GM19025 (cell line): ENCODE measurements around the gene FAM168A.
"Not testable (repeated sequence)": the region's sequence is repeated elsewhere in the genome, so short reads cannot be mapped to it uniquely, and the experiment has no call there.

Source experiments
- ATAC-seq: cut with Tn5 transposase; IDR thresholded peaks from one replicate; pipeline ENCODE4 v1.9.1; 2021; ENCODE audit warnings: mild to moderate bottlenecking, low read depth, moderate library complexity; ENCODE audit not compliant: unreplicated experiment

FAM168A gene

DNA sequence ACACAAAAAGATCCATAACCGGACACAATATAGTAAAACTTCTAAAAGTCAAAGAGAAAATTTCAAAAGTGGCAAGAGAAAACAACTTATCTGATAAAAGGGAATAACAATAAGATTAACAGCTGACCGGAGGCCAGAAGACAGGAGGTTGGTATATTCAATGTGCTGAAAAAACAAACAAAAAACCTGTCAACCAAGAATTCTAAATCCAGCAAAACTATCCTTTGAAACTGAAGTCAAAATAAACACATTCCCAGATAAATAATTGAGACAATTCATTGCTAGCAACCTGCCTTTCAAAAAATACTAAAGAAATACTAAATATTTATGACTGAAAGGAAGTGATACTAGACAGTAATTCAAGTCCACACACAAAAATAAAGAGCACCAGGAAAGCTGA is 120.4 kb downstream of the FAM168A start:
- ATAC-seq = no peak

GRCh38 chr11:73475549-73476095 is 122.3 kb downstream of the FAM168A start:
- no peak for ATAC-seq

DNA sequence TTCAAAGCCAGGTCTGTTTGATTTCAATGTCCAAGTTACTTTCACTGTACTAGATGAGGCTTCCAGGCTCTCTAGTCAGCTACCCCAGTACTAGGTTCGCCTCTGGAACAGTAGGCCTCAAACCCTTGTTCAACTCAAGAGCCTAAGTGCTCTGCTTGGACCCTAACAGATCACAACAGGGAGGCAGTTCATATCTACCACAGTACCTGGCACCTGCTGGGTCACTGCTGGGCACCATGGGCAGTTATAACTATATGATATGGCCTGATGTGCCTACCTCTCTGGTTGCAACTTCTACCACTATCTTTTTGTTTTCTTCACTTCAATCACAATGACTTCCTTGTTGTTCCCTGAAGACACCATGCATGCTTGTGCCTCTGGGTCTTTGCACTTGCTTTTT is 124.7 kb downstream of the FAM168A start:
- ATAC-seq = no peak

GRCh38 chr11:73470036-73470612 is 127.8 kb downstream of the FAM168A start:
- ATAC-seq = not testable (repeated sequence)

DNA sequence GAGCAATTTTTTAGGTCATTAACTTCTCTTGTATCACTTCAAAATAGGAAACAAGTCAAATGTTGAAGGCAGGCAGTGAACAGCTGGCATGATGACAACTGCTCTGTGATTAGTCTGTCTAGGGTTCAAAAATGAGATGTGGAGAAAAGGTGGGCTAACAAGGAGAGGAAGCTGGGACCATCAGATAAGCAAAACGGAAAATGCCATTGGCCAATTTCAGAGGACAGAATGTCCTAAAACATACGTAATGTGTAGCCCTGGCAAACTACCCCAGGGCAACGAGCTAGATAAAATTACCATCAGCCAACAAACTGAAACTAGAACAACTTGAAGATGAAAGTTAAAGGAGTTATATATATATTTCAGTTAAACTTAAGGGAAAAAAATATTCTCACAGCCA is 128.5 kb downstream of the FAM168A start:
- ATAC-seq = no peak

- ATAC-seq = no peak
These were observed 129.2 kb downstream of the FAM168A start for GRCh38 chr11:73468590-73469161.

DNA sequence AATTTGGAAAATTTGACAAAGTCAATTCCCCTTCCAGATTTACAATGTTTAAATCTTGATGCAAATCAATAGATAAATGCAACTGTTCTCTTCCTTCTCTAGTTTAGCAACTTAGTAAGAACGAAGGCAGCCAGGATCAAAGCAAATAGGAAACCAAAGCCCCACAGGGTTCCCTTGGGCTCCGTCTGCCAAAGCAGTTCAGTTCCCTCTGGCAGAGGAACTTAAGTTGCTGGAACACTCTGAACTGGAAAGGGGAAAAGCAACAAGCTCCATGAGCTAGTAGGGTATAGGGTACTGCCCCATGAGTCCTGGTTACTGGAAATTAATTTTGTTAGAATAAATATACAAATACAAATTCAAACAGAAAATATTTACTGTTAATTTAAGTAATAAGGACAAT is 130.4 kb downstream of the FAM168A start:
- no peak for ATAC-seq

DNA sequence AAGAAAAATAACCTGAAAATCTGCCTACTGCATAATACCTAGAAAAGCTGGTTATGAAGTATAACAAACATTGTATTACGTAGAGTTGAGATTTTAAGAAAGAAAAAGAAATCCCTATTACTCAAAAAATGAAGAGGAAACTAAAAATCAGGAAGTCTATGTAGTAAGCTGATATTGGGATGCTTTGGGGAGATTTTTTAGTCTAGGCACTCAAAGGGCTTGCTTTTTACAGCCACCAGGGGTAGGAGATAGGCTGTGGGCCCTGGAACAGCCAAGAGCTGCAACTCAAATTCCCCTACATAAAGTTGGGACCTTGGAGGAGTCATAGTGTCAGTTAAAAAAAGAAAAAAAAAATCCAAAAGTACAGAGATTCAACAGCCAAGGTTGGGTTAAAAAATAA is 131.3 kb downstream of the FAM168A start:
- no peak for ATAC-seq

GRCh38 chr11:73465871-73466270 is 132.0 kb downstream of the FAM168A start:
- no peak for ATAC-seq

DNA sequence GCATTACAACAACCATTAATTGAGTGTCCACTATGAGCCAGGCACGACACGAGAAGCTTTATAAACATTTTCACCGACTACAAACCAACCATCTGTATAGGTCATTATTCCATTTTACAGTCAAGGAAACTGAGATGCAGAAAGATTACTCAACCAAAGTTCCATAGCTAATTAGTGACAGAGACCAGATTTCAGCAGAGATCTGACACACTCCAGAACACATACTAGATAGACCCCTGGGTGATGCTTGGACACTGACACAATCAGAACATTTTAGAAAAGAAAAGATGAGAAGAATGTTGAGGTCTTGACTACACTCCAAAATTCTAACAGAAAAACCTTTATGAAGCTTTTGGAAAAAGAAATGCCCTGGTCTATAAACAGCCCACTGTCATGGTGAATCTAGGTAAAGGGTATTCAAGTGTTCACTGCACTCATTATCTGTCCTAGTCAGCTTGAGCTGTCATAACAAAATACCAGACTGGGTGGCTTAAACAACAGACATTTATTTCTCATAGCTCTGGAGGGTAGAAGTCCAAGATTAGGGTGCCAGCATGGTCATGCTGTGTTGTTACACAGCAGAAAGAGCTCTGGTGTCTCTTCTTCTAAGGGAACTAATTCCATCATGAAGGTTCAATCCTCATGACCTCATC is 132.8 kb downstream of the FAM168A start:
- no peak for ATAC-seq

DNA sequence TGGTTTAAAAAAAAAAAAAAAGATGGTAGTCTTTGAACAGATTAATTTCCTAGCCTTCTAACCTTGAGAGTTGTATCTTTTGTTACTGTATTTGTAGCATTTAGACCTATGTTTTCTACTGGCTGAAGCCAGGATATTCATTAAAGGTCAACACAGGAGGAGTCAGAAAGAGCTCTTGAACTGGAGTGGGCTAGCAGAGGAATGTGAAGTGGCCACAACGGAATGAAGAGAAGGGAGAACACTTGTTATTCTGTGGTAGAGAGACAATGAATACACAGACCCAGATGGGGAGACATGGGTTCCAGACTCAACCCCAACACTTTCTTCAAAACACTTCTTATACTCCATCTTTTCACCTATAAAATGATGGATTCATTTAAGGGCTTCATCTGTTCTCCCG is 133.6 kb downstream of the FAM168A start:
- no peak for ATAC-seq

DNA sequence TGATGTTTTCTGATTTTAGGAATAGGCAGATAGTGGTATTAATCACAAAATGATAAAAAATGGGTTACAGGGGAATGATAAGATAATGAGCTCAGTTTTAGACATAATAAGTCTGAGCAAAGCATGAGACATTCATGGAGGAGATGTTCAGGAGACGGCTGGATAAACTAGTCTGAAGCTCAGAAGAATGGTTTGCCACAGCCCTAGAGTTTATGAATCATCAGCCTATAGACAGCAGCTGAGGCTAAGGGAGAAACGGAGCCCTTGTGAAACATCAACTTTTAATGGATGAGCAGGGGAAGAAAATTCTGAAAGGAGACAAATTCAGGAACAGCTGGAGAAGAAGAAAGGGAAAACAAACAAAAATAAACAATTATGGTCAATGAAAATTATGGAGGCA is 134.6 kb downstream of the FAM168A start:
- ATAC-seq = no peak

- no peak for ATAC-seq
These were observed 135.9 kb downstream of the FAM168A start for GRCh38 chr11:73461964-73462363.

DNA sequence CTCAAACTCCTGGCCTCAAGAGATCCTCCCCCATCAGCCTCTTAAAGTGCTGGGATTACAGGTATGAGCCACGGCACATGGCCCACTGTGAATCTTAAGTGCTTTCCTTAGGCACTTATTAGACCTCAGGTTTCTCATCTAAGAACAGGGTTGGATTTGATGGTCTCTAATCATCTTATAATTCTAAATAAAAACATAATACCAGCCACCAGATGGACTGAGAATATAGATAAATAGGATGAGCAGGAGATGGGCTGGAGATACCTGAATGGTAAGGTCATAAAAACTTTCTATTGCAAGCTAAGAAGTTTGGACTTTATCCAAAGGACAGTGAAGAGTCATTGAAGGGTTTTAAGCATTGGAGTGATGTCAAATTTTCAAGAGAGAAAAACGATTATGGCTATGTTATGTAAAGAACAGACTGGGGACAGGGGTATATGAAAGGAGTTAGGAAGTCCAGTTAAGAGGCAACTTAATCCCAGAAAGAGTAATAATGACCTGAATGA is 136.5 kb downstream of the FAM168A start:
- ATAC-seq = no peak

- no peak for ATAC-seq
These were observed 139.7 kb downstream of the FAM168A start for GRCh38 chr11:73458201-73458600.

DNA sequence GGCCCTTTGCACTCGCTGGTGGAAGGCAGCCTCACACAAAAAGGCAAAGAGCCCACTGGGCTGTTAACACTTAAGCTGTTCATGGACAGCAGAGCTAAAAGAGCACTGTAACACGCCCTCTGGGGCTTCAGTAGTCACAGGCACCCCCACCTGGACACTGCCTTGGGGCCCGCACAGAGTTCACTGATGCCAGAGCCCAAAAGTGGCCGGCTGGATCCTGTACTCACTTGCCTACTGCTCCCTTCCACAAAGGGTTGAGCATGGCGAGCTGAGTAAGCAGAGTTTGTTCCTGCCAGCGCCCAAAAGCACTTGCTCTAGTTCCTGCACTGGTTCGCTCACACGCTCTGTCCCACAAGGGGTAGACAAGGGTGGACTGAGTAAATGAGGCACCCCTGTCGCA is 142.9 kb downstream of the FAM168A start:
- ATAC-seq = no peak

- no peak for ATAC-seq
These were observed 144.3 kb downstream of the FAM168A start for GRCh38 chr11:73453562-73453961.

- ATAC-seq = no peak
These were observed 145.2 kb downstream of the FAM168A start for GRCh38 chr11:73452726-73453125.

- no peak for ATAC-seq
These were observed 146.0 kb downstream of the FAM168A start for GRCh38 chr11:73451896-73452295.

DNA sequence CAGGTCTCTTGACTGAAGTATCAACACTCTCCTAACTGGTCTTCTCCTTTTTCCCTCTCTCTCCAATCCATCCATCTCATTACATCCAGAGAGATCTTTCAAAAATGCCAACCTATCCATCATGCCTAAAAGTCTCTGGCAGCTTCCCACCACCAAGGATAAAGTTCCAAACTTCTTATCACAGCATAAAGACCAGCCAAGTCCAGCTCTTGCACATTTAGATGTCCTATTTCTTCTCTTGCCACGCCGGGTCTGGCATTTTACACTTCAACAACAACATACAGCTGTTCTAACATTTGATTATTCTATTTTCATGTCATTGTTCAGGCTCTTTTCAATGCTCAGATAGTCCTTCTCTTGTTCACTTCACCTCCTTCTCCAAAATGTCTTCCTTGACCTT is 151.1 kb downstream of the FAM168A start:
- no peak for ATAC-seq

DNA sequence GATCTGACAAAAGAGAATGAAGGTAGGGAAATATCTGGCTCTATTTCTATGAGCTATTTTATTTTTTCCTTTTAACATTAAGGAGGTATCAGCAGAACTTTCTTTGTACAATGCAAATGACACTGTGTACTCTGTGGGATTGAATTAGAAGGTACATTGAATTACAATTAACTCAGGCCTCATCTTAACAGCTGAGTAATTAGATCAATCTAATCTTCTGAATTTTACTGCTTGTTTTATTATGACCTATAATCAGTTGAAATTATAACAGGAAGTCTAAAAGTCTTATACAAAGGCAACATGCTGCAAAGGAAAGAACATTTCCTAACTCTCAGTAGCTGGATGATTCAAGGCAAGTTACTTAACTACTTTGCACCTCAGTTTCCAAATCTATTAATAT is 151.9 kb downstream of the FAM168A start:
- ATAC-seq = no peak
